HG02870 (cell line): ENCODE data around the gene SLC44A2.
"Not testable (repeated sequence)": the region's sequence is repeated elsewhere in the genome, so short reads cannot be mapped to it uniquely, and the experiment has no call there.

Experiments used
- ATAC-seq: cut with Tn5 transposase; IDR thresholded peaks from one replicate; pipeline ENCODE4 v1.9.1; 2021; ENCODE audit warnings: mild to moderate bottlenecking, moderate library complexity; ENCODE audit not compliant: unreplicated experiment

SLC44A2 gene

GRCh38 chr19:10648360-10648759 lies 23.0 kb downstream of the SLC44A2 start:
- no peak for ATAC-seq

- no peak for ATAC-seq
Observed at GRCh38 chr19:10651851-10652250, 26.5 kb downstream of the SLC44A2 start.

- no peak for ATAC-seq
Observed at GRCh38 chr19:10653482-10653731, 28.1 kb downstream of the SLC44A2 start.

- peak; percentile 76 for ATAC-seq
Observed at GRCh38 chr19:10653732-10654609, 28.6 kb downstream of the SLC44A2 start, which contains the start of gene ILF3. Gene ILF3 (plus strand): TSS chr19:10654346. CDS start chr19:10670606, 16,260 bp downstream.

GRCh38 chr19:10654610-10655456 lies 29.5 kb downstream of the SLC44A2 start:
- peak; percentile 10 for ATAC-seq

- no peak for ATAC-seq
Observed at GRCh38 chr19:10655457-10656312, 30.3 kb downstream of the SLC44A2 start.

GRCh38 chr19:10660346-10660745 lies 35.0 kb downstream of the SLC44A2 start:
- no peak for ATAC-seq

GRCh38 chr19:10661946-10662345 lies 36.6 kb downstream of the SLC44A2 start:
- no peak for ATAC-seq

- ATAC-seq, result no peak
Observed at GRCh38 chr19:10662384-10663251, 37.3 kb downstream of the SLC44A2 start.

- ATAC-seq, result not testable (repeated sequence)
Observed at GRCh38 chr19:10663252-10663563, 37.9 kb downstream of the SLC44A2 start.

GRCh38 chr19:10667867-10668266 lies 42.5 kb downstream of the SLC44A2 start:
- ATAC-seq, result no peak

- no peak for ATAC-seq
Observed at GRCh38 chr19:10669246-10669645, 43.9 kb downstream of the SLC44A2 start.

- ATAC-seq, result no peak
Observed at GRCh38 chr19:10670182-10670581, 44.8 kb downstream of the SLC44A2 start.

- ATAC-seq, result no peak
Observed at GRCh38 chr19:10670876-10671804, 45.8 kb downstream of the SLC44A2 start.

GRCh38 chr19:10671922-10672321 lies 46.6 kb downstream of the SLC44A2 start:
- ATAC-seq, result not testable (repeated sequence)

- ATAC-seq, result not testable (repeated sequence)
Observed at GRCh38 chr19:10675214-10675613, 49.9 kb downstream of the SLC44A2 start.

GRCh38 chr19:10677751-10678150 lies 52.4 kb downstream of the SLC44A2 start:
- no peak for ATAC-seq

- ATAC-seq, result no peak
Observed at GRCh38 chr19:10678813-10679212, 53.5 kb downstream of the SLC44A2 start.

GRCh38 chr19:10679743-10680142 lies 54.4 kb downstream of the SLC44A2 start:
- no peak for ATAC-seq
